ENCODE data around the gene CNBD2.

- no peak; the same call in 1 of the 2 replicates for TF ChIP-seq POLR2AphosphoS5 (IDR thresholded peaks at IDR 0.05; ENCODE audit: low read depth, low read length)
- no peak for TF ChIP-seq POLR2A (IDR thresholded peaks at IDR 0.05; ENCODE audit: low read depth, low read length)
- no peak for TF ChIP-seq TAF1 (IDR thresholded peaks at IDR 0.05; ENCODE audit: borderline replicate concordance, low read depth, low read length)
Measured at GRCh38 chr20:36043892-36044515, 75.6 kb downstream of the CNBD2 start.

Data from GM12892 (cell line).